ENCODE data around the gene UBE2L3.
"Not testable (repeated sequence)": the region's sequence is repeated elsewhere in the genome, so short reads cannot be mapped to it uniquely, and the experiment has no call there.

- not testable (repeated sequence) for TF ChIP-seq TCF7L2 (IDR thresholded peaks at IDR 0.05; ENCODE audit: low read depth, low read length); BCLAF1 (IDR thresholded peaks at IDR 0.05); CTCF (CRISPR knock-in tag; IDR thresholded peaks at IDR 0.05); SRY (CRISPR knock-in tag; IDR thresholded peaks at IDR 0.05); HNRNPLL (IDR thresholded peaks at IDR 0.05; ENCODE audit: low read depth, low read length, poor library complexity, severe bottlenecking); TBL1XR1 (IDR thresholded peaks at IDR 0.05; ENCODE audit: borderline replicate concordance, low read length, partially characterized antibody); SCMH1 (CRISPR knock-in tag; IDR thresholded peaks at IDR 0.05; ENCODE audit: borderline replicate concordance); ZNF512B (CRISPR knock-in tag; IDR thresholded peaks at IDR 0.05; ENCODE audit: borderline replicate concordance); ZBTB49 (CRISPR knock-in tag; IDR thresholded peaks at IDR 0.05; ENCODE audit: borderline replicate concordance); FOXK1 (CRISPR knock-in tag; IDR thresholded peaks at IDR 0.05; ENCODE audit: borderline replicate concordance, low read depth); REXO4 (CRISPR knock-in tag; IDR thresholded peaks at IDR 0.05; ENCODE audit: borderline replicate concordance); ZNF274 (CRISPR knock-in tag; IDR thresholded peaks at IDR 0.05)
Measured at GRCh38 chr22:21539862-21540261, 27.7 kb upstream of the UBE2L3 start.
